Osteocyte (in vitro differentiated cells): ENCODE measurements around the gene TMEM86A. TPM values are rescaled to one million over a fixed set of nuclear protein-coding genes. Genes with fewer than 3 reads are reported as not detected.

Source experiments
- DNase-seq: peaks from one replicate; pipeline ENCODE4 v3.0.0; 2021; ENCODE audit warnings: mixed read lengths; ENCODE audit not compliant: unreplicated experiment; ENCODE audit errors: extremely low spot score
- H3K27ac Mint-ChIP-seq: one replicate; pipeline ENCODE4 v1.8.0; 2021; ENCODE audit warnings: mild to moderate bottlenecking, mixed read lengths; ENCODE audit not compliant: unreplicated experiment
- H3K27me3 Mint-ChIP-seq: one replicate; pipeline ENCODE4 v1.8.0; 2021; ENCODE audit warnings: mixed read lengths; ENCODE audit not compliant: unreplicated experiment
- H3K36me3 Mint-ChIP-seq: one replicate; pipeline ENCODE4 v1.8.0; 2021; ENCODE audit warnings: mixed read lengths; ENCODE audit not compliant: unreplicated experiment
- H3K4me1 Mint-ChIP-seq: one replicate; pipeline ENCODE4 v1.8.0; 2021; ENCODE audit warnings: mixed read lengths; ENCODE audit not compliant: unreplicated experiment
- H3K4me3 Mint-ChIP-seq: one replicate; pipeline ENCODE4 v1.8.0; 2021; ENCODE audit warnings: mild to moderate bottlenecking, moderate library complexity, mixed read lengths; ENCODE audit not compliant: unreplicated experiment
- H3K9me3 Mint-ChIP-seq: one replicate; pipeline ENCODE4 v1.8.0; 2021; ENCODE audit warnings: mixed read lengths; ENCODE audit not compliant: unreplicated experiment
- total RNA-seq: library from RNA; stranded (reverse); gene quantifications from 2 replicates; pipeline ENCODE4 v1.2.1, GENCODE V29; 2021
- TF ChIP-seq, protein P1 (sequence below): fragments of 200-600 bp; sonication (generic); IDR thresholded peaks from 2 replicates; pipeline ENCODE4 v1.5.0; 2021; ENCODE audit warnings: antibody characterized with exemption, mild to moderate bottlenecking, moderate library complexity

Gene TMEM86A
- total RNA-seq, 1 donor from 2014 or later, result 7.6 TPM

DNA sequence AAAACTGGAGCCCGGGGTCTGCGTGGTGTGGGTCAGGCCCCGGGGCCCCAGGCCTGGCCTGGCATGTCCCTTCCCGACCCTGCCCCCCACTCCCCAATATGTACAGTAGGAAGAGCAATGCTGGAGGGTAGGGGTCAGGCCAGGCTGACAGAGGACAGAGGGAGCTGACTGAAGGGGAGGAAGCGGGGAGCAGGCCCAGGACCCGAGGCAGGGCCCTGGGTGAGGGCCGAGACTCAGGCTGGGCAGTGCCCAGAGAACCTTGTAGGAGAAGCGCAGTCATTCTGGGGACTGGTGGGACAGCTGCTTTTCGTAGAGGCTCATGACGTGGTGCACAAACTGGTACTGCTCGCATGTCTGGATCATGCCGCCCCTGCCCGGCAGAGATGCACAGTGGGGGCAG is 30.1 kb downstream of the TMEM86A start:
- H3K4me1 Mint-ChIP-seq, result no peaks in the 10 kb centered on the region
- H3K27me3 Mint-ChIP-seq, result peaks cover 14% of the 10 kb centered on the region
- no peaks in the 10 kb centered on the region for H3K9me3 Mint-ChIP-seq
- TF ChIP-seq, protein P1, sequence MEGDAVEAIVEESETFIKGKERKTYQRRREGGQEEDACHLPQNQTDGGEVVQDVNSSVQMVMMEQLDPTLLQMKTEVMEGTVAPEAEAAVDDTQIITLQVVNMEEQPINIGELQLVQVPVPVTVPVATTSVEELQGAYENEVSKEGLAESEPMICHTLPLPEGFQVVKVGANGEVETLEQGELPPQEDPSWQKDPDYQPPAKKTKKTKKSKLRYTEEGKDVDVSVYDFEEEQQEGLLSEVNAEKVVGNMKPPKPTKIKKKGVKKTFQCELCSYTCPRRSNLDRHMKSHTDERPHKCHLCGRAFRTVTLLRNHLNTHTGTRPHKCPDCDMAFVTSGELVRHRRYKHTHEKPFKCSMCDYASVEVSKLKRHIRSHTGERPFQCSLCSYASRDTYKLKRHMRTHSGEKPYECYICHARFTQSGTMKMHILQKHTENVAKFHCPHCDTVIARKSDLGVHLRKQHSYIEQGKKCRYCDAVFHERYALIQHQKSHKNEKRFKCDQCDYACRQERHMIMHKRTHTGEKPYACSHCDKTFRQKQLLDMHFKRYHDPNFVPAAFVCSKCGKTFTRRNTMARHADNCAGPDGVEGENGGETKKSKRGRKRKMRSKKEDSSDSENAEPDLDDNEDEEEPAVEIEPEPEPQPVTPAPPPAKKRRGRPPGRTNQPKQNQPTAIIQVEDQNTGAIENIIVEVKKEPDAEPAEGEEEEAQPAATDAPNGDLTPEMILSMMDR, result no peak
- H3K36me3 Mint-ChIP-seq, result no peaks in the 10 kb centered on the region
- H3K4me3 Mint-ChIP-seq, result no peak overlapping the region
- no peak for DNase-seq
- H3K27ac Mint-ChIP-seq, result no peak overlapping the region

DNA sequence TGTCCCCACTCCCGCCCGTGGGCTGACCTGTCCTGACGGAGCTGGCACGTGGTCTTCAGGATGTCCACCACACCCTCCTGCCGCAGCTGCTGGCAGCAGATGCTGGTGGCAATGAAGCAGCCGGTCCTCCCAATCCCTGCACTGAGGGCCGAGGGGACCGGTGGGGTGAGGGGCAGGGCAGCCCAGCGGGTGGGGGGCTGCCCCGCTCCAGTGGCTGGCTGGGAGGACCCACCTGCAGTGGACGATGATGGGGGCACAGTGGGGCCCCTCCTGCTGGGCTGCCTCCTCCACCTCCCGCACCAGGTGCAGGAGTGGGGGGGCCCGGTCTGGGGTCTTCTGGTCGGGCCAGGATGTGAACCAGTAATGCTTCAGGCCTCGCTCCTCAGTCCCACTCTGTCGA is 30.8 kb downstream of the TMEM86A start:
- Mint-ChIP-seq H3K4me3 (no peak overlapping the region), H3K9me3 (no peaks in the 10 kb centered on the region), H3K36me3 (no peaks in the 10 kb centered on the region), H3K4me1 (no peaks in the 10 kb centered on the region), H3K27ac (no peak overlapping the region), H3K27me3 (peaks cover 9% of the 10 kb centered on the region)
- no peak for DNase-seq
- TF ChIP-seq, protein P1, result no peak

DNA sequence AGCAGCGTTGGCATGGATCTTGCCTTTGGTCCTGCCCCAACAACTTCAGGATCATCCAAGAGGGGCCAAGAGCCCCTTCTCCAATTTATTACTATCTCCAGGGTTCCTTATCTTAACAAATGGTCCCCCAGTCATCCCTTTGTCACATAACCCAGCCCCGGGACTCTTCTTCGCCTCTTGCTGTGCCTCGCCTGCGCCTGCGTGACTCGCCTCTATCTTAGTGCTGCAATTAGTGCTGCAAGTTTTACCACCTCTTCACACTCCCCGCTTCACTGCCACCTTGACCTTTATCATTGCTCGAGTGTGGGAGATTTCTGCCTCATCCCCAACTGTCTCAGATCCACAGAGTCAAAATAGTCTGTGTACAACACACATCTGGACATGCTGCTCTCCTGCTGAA is 31.4 kb downstream of the TMEM86A start:
- no peak overlapping the region for H3K27ac Mint-ChIP-seq
- H3K9me3 Mint-ChIP-seq, result no peaks in the 10 kb centered on the region
- TF ChIP-seq, protein P1, result no peak
- no peak for DNase-seq
- H3K27me3 Mint-ChIP-seq, result peaks cover 7% of the 10 kb centered on the region
- no peak overlapping the region for H3K4me3 Mint-ChIP-seq
- no peaks in the 10 kb centered on the region for H3K4me1 Mint-ChIP-seq
- H3K36me3 Mint-ChIP-seq, result no peaks in the 10 kb centered on the region

DNA sequence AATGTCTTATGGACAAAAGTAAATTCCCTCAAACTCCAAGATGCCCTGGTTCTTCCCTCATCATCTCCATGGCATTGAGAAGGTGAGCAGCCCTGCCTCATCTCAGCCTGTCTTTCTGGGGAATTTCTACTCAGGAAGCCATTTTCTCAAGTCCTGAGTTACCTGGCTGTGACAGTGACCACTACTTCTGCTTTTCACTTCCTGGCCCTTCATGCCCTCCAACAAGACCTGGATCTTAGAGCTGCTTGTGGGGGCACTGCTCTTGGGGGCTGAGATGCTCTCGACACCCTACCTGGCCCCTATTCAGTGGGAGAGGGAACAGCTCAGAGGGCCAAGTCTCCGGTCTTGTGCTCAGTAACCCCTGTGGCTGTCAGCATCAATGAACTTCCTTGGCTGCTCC is 32.9 kb downstream of the TMEM86A start:
- Mint-ChIP-seq H3K27me3 (peaks cover 8% of the 10 kb centered on the region), H3K4me1 (no peaks in the 10 kb centered on the region), H3K9me3 (no peaks in the 10 kb centered on the region), H3K36me3 (no peaks in the 10 kb centered on the region), H3K4me3 (no peak overlapping the region), H3K27ac (no peak overlapping the region)
- DNase-seq, result no peak
- TF ChIP-seq, protein P1, result no peak

DNA sequence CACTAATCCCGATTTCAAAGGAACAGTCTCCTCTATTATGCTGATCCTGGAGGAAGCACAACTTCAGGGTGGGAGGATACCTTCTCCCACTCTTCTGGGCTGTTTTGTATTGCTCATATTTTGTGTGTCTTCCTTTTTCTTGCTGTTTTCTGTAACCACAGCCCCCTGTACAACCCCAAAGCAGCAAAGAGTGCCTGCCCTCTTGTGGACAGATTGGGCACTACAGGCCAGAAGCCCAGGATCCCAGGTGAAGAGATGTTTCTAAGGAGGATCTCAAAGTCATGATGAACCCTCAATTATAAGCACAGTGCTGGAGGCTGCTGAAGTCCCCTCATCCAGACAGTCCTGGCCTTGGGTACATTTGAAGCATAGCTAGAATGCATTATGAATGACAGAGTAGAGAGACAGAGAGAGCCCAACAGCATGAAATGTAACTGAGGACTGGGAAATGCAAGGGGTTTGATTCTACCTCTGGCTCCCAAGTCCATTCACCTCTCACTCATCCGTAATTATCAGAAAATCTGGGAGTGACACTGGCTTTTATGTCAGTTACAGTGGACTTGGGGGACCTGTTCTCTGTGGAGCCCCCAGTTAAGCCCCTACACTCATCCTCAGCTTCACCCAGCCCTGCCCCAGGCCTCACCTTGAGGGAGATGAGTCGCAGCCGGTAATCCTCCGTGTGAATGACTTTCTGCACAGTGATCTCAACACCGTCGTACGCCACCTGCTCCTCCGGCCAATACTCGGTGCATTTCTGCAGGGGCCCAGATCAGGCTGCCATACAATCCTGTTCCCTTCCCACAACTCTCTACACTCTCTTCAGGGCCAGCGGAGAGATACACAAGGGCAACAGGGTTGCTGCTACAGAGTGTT is 33.6 kb downstream of the TMEM86A start:
- Mint-ChIP-seq H3K27me3 (peaks cover 8% of the 10 kb centered on the region), H3K4me1 (no peaks in the 10 kb centered on the region), H3K4me3 (no peak overlapping the region), H3K9me3 (no peaks in the 10 kb centered on the region), H3K27ac (no peak overlapping the region), H3K36me3 (no peaks in the 10 kb centered on the region)
- no peak for DNase-seq
- TF ChIP-seq, protein P1, result peak; percentile 93
